GM23338 (cell line): ENCODE results near the gene TRIM24.

Source experiments
- CREB1 ChIP-seq: fragments of 250-450 bp; sonication (Bioruptor Pico); IDR thresholded peaks from 2 replicates; pipeline ENCODE4 v1.5.0; 2020; ENCODE audit warnings: low read depth, mild to moderate bottlenecking, moderate library complexity
- ETS1 ChIP-seq: IDR thresholded peaks from 2 replicates; pipeline ENCODE4 v1.6.1; 2016; ENCODE audit warnings: antibody characterized with exemption
- EZH2 ChIP-seq: fragments of 200-600 bp; sonication (generic); IDR thresholded peaks from one replicate; pipeline ENCODE4 v1.8.0; 2017; ENCODE audit warnings: antibody characterized with exemption, mild to moderate bottlenecking, low read depth; ENCODE audit not compliant: unreplicated experiment
- EZH2phosphoT487 ChIP-seq: fragments of 200-600 bp; sonication (generic); IDR thresholded peaks from one replicate; pipeline ENCODE4 v1.8.1; 2018; ENCODE audit warnings: antibody characterized with exemption; ENCODE audit not compliant: unreplicated experiment
- JUNB ChIP-seq: IDR thresholded peaks from one replicate; pipeline ENCODE4 v1.6.1; 2016; ENCODE audit warnings: antibody characterized with exemption; ENCODE audit not compliant: unreplicated experiment
- POLR2AphosphoS5 ChIP-seq: IDR thresholded peaks from 2 replicates; pipeline ENCODE4 v1.6.1; 2016; ENCODE audit warnings: antibody characterized with exemption, low read depth
- REST ChIP-seq: IDR thresholded peaks from one replicate; pipeline ENCODE4 v1.6.1; 2018; ENCODE audit warnings: antibody characterized with exemption; ENCODE audit not compliant: unreplicated experiment
- ZNF114 ChIP-seq: fragments of 250-450 bp; sonication (Bioruptor Pico); IDR thresholded peaks from 2 replicates; pipeline ENCODE4 v1.5.0; 2020; ENCODE audit warnings: mild to moderate bottlenecking, moderate library complexity
- TF ChIP-seq, protein P1 (sequence below), 2 experiments: fragments of 200-600 bp in 1 of 2; sonication (generic) in 1 of 2; conservative IDR thresholded peaks; 2 replicates each; pipeline versions ENCODE4 v1.5.1 to v1.6.1; 2016 to 2017; ENCODE audit warnings: antibody characterized with exemption in 2 of 2, low read depth in 2 of 2, mild to moderate bottlenecking in 2 of 2, moderate library complexity in 1 of 2

DNA sequence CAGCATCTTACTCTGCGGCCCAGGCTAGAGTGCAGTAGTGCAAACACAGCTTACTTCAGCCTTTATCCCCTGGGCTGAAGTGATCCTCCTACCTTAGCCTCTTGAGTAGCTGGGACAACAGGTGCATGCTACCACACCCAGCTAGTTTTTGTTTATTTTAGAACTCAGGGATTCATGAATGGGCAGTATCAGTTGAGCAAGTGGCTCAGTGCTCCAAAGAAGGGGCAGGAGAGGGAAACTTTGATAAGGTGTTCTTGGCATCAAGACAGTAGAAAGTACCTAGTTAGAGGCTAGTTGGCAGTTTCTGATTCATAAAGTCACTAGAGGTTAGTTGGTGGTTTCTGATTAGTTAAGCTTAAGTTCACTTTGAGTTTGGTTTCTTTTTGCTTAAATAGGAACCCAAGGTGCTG is 18.4 kb downstream of the TRIM24 start:
- TF ChIP-seq CREB1 (CRISPR knock-in tag) = no peak
- TF ChIP-seq, protein P1, sequence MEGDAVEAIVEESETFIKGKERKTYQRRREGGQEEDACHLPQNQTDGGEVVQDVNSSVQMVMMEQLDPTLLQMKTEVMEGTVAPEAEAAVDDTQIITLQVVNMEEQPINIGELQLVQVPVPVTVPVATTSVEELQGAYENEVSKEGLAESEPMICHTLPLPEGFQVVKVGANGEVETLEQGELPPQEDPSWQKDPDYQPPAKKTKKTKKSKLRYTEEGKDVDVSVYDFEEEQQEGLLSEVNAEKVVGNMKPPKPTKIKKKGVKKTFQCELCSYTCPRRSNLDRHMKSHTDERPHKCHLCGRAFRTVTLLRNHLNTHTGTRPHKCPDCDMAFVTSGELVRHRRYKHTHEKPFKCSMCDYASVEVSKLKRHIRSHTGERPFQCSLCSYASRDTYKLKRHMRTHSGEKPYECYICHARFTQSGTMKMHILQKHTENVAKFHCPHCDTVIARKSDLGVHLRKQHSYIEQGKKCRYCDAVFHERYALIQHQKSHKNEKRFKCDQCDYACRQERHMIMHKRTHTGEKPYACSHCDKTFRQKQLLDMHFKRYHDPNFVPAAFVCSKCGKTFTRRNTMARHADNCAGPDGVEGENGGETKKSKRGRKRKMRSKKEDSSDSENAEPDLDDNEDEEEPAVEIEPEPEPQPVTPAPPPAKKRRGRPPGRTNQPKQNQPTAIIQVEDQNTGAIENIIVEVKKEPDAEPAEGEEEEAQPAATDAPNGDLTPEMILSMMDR (conservative IDR thresholded peaks at IDR 0.05; ENCODE audit: low read depth in 2 of 2) = no peak
- no peak for TF ChIP-seq REST
- TF ChIP-seq EZH2 = no peak
- TF ChIP-seq EZH2phosphoT487 = no peak
- no peak for TF ChIP-seq POLR2AphosphoS5
- no peak for TF ChIP-seq ZNF114
- no peak for TF ChIP-seq JUNB
- no peak for TF ChIP-seq ETS1
